ENCODE measurements around the gene PDCD2L.
A peak's percentile ranks its signal among the peaks of the same experiment; 100 is the strongest.

PDCD2L gene

GRCh38 chr19:34475026-34475974 lies 71.1 kb downstream of the PDCD2L start:
- ChIA-PET CTCF (interaction anchor here (1.1 kb wide), 1 partner anchor 129 kb away, joined by 3 read pairs; no protein-coding TSS in a partner anchor), POLR2A (no interaction called here)
- H3K36me3 ChIP-seq (ENCODE audit: control insufficient read depth in 4 of 4, insufficient read depth in 4 of 4, low read length in 3 of 4): peaks cover 5 to 29% (median 19%) of the 10 kb centered on the region in 4 experiments
- WGBS (ENCODE audit: insufficient coverage): 91% methylated on average over 9 of the region's 9 CpGs
- H3K27ac ChIP-seq (ENCODE audit: insufficient read depth in 1 of 2, low read depth in 1 of 2, low read length in 2 of 2, poor library complexity in 1 of 2, severe bottlenecking in 2 of 2): no peak overlapping the region
- no peaks in the 10 kb centered on the region for H3K4me1 ChIP-seq (ENCODE audit: control extremely low read depth in 1 of 4, control insufficient read depth in 4 of 4, insufficient read depth in 4 of 4, low read length in 3 of 4)
- peak in 2 of 3 donors; percentile 16 to 21 for DNase-seq
- peaks cover 0 to 3% (median 0%) of the 10 kb centered on the region in 5 experiments for H3K9me3 ChIP-seq (ENCODE audit: control extremely low read depth in 1 of 5, control insufficient read depth in 4 of 5, insufficient read depth in 2 of 5, low read depth in 1 of 5, low read length in 4 of 5)
- no peak overlapping the region for H3K4me3 ChIP-seq (ENCODE audit: control insufficient read depth in 1 of 7, extremely low read depth in 1 of 7, insufficient read depth in 4 of 7, low read depth in 2 of 7, low read length in 6 of 7)
- H3K27me3 ChIP-seq (replicated peaks in 2 of 5; ENCODE audit: control insufficient read depth in 4 of 5, insufficient read depth in 5 of 5, low read length in 4 of 5): peaks cover 2 to 24% (median 9%) of the 10 kb centered on the region in 5 experiments
